GM19043 (cell line): ENCODE data around the gene MAPKAP1.
A peak's percentile ranks its signal among the peaks of the same experiment; 100 is the strongest.

Source experiments
- ATAC-seq: cut with Tn5 transposase; IDR thresholded peaks from one replicate; pipeline ENCODE4 v1.9.1; 2021; ENCODE audit warnings: low read depth; ENCODE audit not compliant: unreplicated experiment

The MAPKAP1 gene

DNA sequence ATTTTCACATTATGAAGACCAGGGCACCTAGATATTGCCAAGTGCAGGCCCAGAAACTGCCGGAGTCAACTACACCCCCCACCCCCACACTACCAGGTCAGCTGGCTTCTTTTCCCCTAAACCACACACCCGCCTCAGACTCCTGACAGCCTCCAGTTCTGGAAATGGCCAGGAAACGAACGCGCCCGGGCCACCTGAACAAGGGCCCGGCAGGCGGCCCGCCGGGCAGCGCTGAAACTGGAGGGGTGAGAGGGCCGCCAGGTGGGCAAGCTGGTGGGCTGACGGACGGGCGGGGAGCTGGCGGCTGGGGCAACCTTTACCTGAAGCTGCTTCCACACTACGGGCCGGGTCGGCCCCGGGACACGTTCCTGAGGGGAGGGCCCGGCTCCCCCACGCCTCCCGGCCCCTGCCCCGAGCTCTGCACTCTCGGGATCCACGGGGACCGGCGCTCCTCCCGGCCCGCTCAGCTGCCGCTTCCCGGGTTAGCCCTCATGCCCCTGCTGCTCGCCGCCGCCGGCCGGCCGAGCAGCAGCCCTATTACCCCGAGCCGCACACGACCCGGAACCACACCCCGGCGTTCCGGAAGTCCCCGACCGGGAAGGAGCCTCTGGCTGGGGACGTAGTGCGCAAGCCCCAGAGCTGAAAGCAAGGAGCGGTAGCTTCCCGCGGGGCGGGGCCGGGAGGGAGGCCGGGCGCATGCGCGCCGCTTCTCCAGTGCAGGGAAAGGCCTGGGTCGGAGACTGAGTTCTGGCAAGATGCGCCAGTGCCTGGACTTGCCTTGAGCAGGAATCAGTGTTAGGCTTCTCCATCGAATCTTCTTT lies at the start of gene MAPKAP1:
TSS of gene MAPKAP1 (minus strand) at position 558 of the 821 bp plus-strand sequence. CDS start 34,634 bp downstream, outside the sequence.
- peak; percentile 95 for ATAC-seq

- ATAC-seq, result no peak
Observed at GRCh38 chr9:125756518-125756917, 49.5 kb upstream of the MAPKAP1 start.

- ATAC-seq, result no peak
Observed at GRCh38 chr9:125755340-125755739, 48.3 kb upstream of the MAPKAP1 start.

GRCh38 chr9:125754096-125754495 lies 47.1 kb upstream of the MAPKAP1 start:
- ATAC-seq, result no peak

GRCh38 chr9:125752070-125752628 lies 45.1 kb upstream of the MAPKAP1 start:
- ATAC-seq, result no peak

- ATAC-seq, result no peak
Observed at GRCh38 chr9:125750627-125751011, 43.6 kb upstream of the MAPKAP1 start.

GRCh38 chr9:125749951-125750626 lies 43.1 kb upstream of the MAPKAP1 start:
- ATAC-seq, result no peak

GRCh38 chr9:125749287-125749935 lies 42.4 kb upstream of the MAPKAP1 start:
- ATAC-seq, result no peak

GRCh38 chr9:125748446-125749099 lies 41.6 kb upstream of the MAPKAP1 start:
- ATAC-seq, result no peak

GRCh38 chr9:125747765-125748445 lies 40.9 kb upstream of the MAPKAP1 start:
- ATAC-seq, result no peak

DNA sequence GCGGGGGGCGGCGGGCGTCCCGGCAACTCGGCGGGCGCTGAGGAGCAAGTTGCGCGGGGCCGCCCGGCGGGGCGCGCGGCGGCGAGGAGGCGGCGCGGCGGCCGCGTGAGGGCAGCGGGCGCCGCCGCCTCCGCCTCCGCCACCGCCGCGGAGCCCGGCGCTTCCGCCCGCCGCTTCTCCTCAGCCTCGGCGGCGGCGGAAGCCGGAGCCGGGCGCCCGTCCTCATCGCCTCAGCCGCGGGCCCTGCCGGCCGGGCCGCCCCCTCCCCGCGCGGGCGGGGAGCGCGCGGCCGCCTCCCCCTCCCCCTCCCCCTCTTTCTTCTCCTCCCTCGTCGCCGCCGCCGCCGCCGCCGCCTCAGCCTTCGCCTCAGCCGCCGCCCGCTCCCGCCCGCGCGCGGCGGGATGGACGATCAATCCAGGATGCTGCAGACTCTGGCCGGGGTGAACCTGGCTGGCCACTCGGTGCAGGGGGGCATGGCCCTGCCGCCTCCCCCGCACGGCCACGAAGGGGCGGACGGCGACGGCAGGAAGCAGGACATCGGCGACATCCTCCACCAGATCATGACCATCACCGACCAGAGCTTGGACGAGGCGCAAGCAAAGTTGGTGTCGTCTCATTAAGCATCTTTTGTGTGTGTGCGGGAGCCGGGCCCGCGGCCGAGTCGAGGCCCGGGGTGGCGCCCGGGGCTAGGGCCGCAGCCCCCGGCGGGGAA lies 40.2 kb upstream of the MAPKAP1 start, which contains the start of gene PBX3:
TSS of gene PBX3 (plus strand) at position 321 of the 712 bp plus-strand sequence.
- ATAC-seq, result no peak

DNA sequence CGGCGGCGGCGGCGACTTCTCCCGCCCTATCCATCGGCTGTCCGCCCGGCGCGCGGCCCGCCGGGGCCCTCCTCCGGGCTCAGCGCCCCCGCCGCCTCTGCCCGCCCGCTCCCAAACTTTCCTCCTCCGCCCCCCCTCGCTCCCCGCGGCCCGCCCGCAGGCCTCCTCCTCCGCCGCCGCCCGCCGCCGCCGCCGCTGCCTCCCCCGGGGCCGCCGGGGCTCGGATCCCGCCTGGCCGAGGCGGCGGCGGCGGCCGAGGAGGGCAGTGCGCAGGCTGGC lies 39.7 kb upstream of the MAPKAP1 start:
- ATAC-seq, result no peak

GRCh38 chr9:125746017-125746773 lies 39.2 kb upstream of the MAPKAP1 start:
- peak; percentile 67 for ATAC-seq

DNA sequence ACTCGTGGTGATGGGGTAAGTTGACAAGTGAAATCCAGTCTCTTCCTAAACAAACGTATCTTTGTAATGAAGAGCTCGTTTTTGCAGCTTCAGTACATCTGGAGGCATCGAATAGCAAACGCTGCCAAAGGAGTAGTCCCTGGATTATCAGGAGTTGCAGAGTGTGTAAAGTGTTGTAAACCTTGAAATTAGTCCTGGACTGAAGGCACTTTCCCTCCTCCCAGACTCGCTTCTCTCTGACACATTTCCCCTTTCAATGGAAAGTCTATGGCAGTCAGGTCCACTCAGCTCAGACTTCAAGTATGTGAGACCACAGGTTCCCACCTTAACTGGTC lies 38.6 kb upstream of the MAPKAP1 start:
- peak; percentile 3 for ATAC-seq

DNA sequence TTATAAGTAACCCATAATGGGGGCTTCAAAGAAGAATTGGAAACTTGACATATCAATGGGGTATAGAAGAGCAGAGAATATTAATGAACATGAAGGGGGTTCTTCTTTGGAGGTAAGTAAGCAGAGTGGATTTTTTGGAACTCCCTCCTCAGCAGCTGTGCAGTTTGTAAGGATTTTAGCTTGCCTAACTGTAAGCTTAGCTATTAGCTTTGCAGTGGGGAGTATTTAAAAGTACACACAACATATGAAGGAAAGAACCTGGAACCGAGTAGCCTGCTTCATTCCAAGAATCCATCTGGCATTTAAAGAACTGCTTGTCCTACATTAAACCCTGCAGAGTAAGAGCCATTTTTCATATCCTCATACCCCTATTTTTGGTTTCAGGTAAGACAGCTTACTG lies 38.0 kb upstream of the MAPKAP1 start:
- no peak for ATAC-seq

- ATAC-seq, result no peak
Observed at GRCh38 chr9:125744616-125745015, 37.6 kb upstream of the MAPKAP1 start.

DNA sequence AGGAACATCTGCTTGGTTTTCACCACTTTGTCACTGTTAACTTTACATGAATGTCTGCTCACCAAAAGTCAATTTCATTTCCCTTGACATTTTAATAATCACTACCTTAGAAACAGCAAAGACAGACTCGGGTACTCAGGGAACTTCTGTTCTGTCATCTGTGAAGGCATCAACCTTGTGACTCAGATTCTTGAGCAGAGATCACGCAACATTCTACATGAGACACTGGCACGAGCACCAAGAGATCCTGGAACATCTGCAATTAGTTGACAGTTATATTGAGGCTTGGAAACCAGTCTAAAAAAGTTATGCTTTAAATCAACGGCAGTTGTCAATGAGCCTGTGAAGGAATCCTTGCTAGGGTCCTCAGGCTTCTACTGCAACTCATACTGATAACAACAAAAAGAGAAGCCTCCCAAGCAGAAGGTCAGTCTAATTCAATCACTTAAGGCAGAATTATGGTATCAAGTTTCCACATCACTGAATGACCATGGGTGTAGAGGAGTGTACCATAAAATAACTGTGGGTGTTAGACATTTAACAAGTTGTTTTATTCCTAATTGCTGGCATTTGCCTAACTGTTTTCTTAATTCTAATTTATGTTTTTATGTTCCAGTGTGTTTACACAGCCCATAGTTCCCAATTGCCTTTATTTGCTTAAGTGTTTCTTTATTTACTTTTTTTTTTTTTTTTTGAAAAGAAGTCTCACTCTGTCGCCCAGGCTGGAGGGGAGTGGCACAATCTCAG lies 36.8 kb upstream of the MAPKAP1 start:
- ATAC-seq, result no peak

GRCh38 chr9:125742657-125743056 lies 35.6 kb upstream of the MAPKAP1 start:
- no peak for ATAC-seq
